Activated CD8-positive, alpha-beta memory T cell treated with anti-CD3 and anti-CD28 coated beads for 24 hours (primary cell): ENCODE measurements around the gene RASEF.
"Not testable (repeated sequence)": the region's sequence is repeated elsewhere in the genome, so short reads cannot be mapped to it uniquely, and the experiment has no call there.

Source experiments
- DNase-seq: peaks from one replicate; pipeline ENCODE4 v3.0.0-alpha.2; 2020

RASEF gene

GRCh38 chr9:83062651-83063527, at the start of gene RASEF:
RASEF (minus strand) TSS chr9:83063142; CDS start chr9:83062867, 275 bp downstream.
- DNase-seq = no peak

GRCh38 chr9:83111169-83111568, 48.2 kb upstream of the RASEF start:
- DNase-seq = no peak

GRCh38 chr9:83109296-83109695, 46.4 kb upstream of the RASEF start:
- DNase-seq = no peak

GRCh38 chr9:83108208-83108607, 45.3 kb upstream of the RASEF start:
- no peak for DNase-seq

GRCh38 chr9:83106772-83107171, 43.8 kb upstream of the RASEF start:
- DNase-seq = no peak

- no peak for DNase-seq
Measured at GRCh38 chr9:83106263-83106662, 43.3 kb upstream of the RASEF start.

- no peak for DNase-seq
Measured at GRCh38 chr9:83097633-83098032, 34.7 kb upstream of the RASEF start.

- not testable (repeated sequence) for DNase-seq
Measured at GRCh38 chr9:83093311-83093710, 30.4 kb upstream of the RASEF start.

GRCh38 chr9:83081846-83082245, 18.9 kb upstream of the RASEF start:
- no peak for DNase-seq

- no peak for DNase-seq
Measured at GRCh38 chr9:83081010-83081409, 18.1 kb upstream of the RASEF start.

- not testable (repeated sequence) for DNase-seq
Measured at GRCh38 chr9:83075932-83076331, 13.0 kb upstream of the RASEF start.

GRCh38 chr9:83072498-83072897, 9.6 kb upstream of the RASEF start:
- DNase-seq = not testable (repeated sequence)

- no peak for DNase-seq
Measured at GRCh38 chr9:83071626-83072025, 8.7 kb upstream of the RASEF start.

GRCh38 chr9:83070261-83070660, 7.3 kb upstream of the RASEF start:
- DNase-seq = no peak

- DNase-seq = no peak
Measured at GRCh38 chr9:83069651-83070050, 6.7 kb upstream of the RASEF start.

- no peak for DNase-seq
Measured at GRCh38 chr9:83068414-83068813, 5.5 kb upstream of the RASEF start.

GRCh38 chr9:83067579-83067978, 4.6 kb upstream of the RASEF start:
- DNase-seq = no peak

- no peak for DNase-seq
Measured at GRCh38 chr9:83066771-83067170, 3.8 kb upstream of the RASEF start.

GRCh38 chr9:83065233-83065632, 2.3 kb upstream of the RASEF start:
- DNase-seq = no peak

- DNase-seq = no peak
Measured at GRCh38 chr9:83061990-83062650, 822 bp downstream of the RASEF start.

- DNase-seq = no peak
Measured at GRCh38 chr9:83061036-83061435, 1.9 kb downstream of the RASEF start.

GRCh38 chr9:83060556-83060955, 2.4 kb downstream of the RASEF start:
- DNase-seq = no peak

GRCh38 chr9:83059417-83059816, 3.5 kb downstream of the RASEF start:
- DNase-seq = no peak

GRCh38 chr9:83056911-83057310, 6.0 kb downstream of the RASEF start:
- DNase-seq = no peak
